HG03097 (cell line): Measurements from ENCODE around the gene WDFY2.
A peak's percentile ranks its signal among the peaks of the same experiment; 100 is the strongest.
"Not testable (repeated sequence)": the region's sequence is repeated elsewhere in the genome, so short reads cannot be mapped to it uniquely, and the experiment has no call there.

Experiments used
- ATAC-seq: cut with Tn5 transposase; IDR thresholded peaks from one replicate; pipeline ENCODE4 v1.9.1; 2021; ENCODE audit not compliant: unreplicated experiment, low FRiP score

Gene WDFY2

GRCh38 chr13:51583875-51584730 is at the start of gene WDFY2:
Gene WDFY2 (plus strand): TSS chr13:51584462. CDS start chr13:51584688, 226 bp downstream.
- peak; percentile 71 for ATAC-seq

GRCh38 chr13:51538591-51539179 is 45.6 kb upstream of the WDFY2 start:
- ATAC-seq = no peak

GRCh38 chr13:51539887-51540286 is 44.4 kb upstream of the WDFY2 start:
- no peak for ATAC-seq

- ATAC-seq = no peak
Observed at GRCh38 chr13:51541037-51541436, 43.2 kb upstream of the WDFY2 start.

GRCh38 chr13:51541809-51542258 is 42.4 kb upstream of the WDFY2 start:
- ATAC-seq = no peak

- ATAC-seq = no peak
Observed at GRCh38 chr13:51542346-51543242, 41.7 kb upstream of the WDFY2 start.

- ATAC-seq = not testable (repeated sequence)
Observed at GRCh38 chr13:51545446-51545845, 38.8 kb upstream of the WDFY2 start.

- no peak for ATAC-seq
Observed at GRCh38 chr13:51547425-51548176, 36.7 kb upstream of the WDFY2 start.

GRCh38 chr13:51549050-51549449 is 35.2 kb upstream of the WDFY2 start:
- ATAC-seq = peak; percentile 54

GRCh38 chr13:51549593-51549992 is 34.7 kb upstream of the WDFY2 start:
- no peak for ATAC-seq

GRCh38 chr13:51550151-51550550 is 34.1 kb upstream of the WDFY2 start:
- ATAC-seq = no peak

- ATAC-seq = no peak
Observed at GRCh38 chr13:51551416-51551815, 32.8 kb upstream of the WDFY2 start.

- ATAC-seq = no peak
Observed at GRCh38 chr13:51552027-51552426, 32.2 kb upstream of the WDFY2 start.

GRCh38 chr13:51553531-51553930 is 30.7 kb upstream of the WDFY2 start:
- no peak for ATAC-seq

GRCh38 chr13:51556740-51557139 is 27.5 kb upstream of the WDFY2 start:
- no peak for ATAC-seq

GRCh38 chr13:51557438-51557837 is 26.8 kb upstream of the WDFY2 start:
- no peak for ATAC-seq

- ATAC-seq = no peak
Observed at GRCh38 chr13:51557875-51558612, 26.2 kb upstream of the WDFY2 start.

GRCh38 chr13:51559946-51560735 is 24.1 kb upstream of the WDFY2 start:
- ATAC-seq = no peak
